HEK293 (cell line): ENCODE results near the gene KCP.

Source experiments
- CTCF ChIA-PET: fragments of 350-600 bp; formaldehyde crosslinking; extraction: SDS; loops from one replicate; lab custom pipeline; 2021; ENCODE audit warnings: antibody characterized with exemption; lab: Yijun Ruan, JAX
- POLR2A ChIA-PET: fragments of 300-600 bp; formaldehyde crosslinking; extraction: SDS; loops from one replicate; lab custom pipeline; 2020; ENCODE audit warnings: antibody characterized with exemption, inconsistent platforms; lab: Yijun Ruan, JAX
- H3K27ac ChIP-seq: fragments of 200-500 bp; sonication (Bioruptor generic); 2 replicates; pipeline ENCODE4 v1.5.1; 2014; ENCODE audit warnings: low read depth, low read length, control low read depth, inconsistent platforms; ENCODE audit errors: extremely low read depth
- H3K36me3 ChIP-seq, 2 experiments: fragments of 200-500 bp in 1 of 2; sonication (Bioruptor generic) in 1 of 2; 1 replicate in 1 of 2; 2 replicates in 1 of 2; pipeline ENCODE4 v1.5.1; 2014 to 2017; ENCODE audit warnings: inconsistent platforms in 2 of 2, low read length in 2 of 2; ENCODE audit not compliant: control insufficient read depth in 2 of 2, insufficient read depth in 1 of 2
- H3K4me1 ChIP-seq: fragments of 200-500 bp; sonication (Bioruptor generic); 2 replicates; pipeline ENCODE4 v1.5.1; 2014; ENCODE audit warnings: mild to moderate bottlenecking, low read length, inconsistent platforms; ENCODE audit not compliant: control insufficient read depth, insufficient read depth
- H3K4me3 ChIP-seq: 2 replicates; pipeline ENCODE4 v1.5.1; 2011; ENCODE audit warnings: low read depth, mild to moderate bottlenecking, control low read depth, low read length, moderate library complexity
- H3K9me3 ChIP-seq: fragments of 200-500 bp; sonication (Bioruptor generic); 2 replicates; pipeline ENCODE4 v1.5.1; 2014; ENCODE audit warnings: low read depth, low read length, inconsistent platforms; ENCODE audit not compliant: control insufficient read depth, insufficient read depth
- BCL11A ChIP-seq: fragments of 450-650 bp; formaldehyde crosslinking; IDR thresholded peaks from 2 replicates; pipeline ENCODE4 v1.5.1; 2016; ENCODE audit warnings: low read depth, missing biosample characterization, missing genetic modification characterization
- BCL11B ChIP-seq: fragments of 450-650 bp; formaldehyde crosslinking; IDR thresholded peaks from 2 replicates; pipeline ENCODE4 v1.5.1; 2016; ENCODE audit warnings: low read depth, missing biosample characterization, missing genetic modification characterization
- GLIS2 ChIP-seq: fragments of 450-650 bp; formaldehyde crosslinking; IDR thresholded peaks from 2 replicates; pipeline ENCODE4 v1.5.1; 2016; ENCODE audit warnings: missing biosample characterization, missing genetic modification characterization
- HIC1 ChIP-seq: fragments of 450-650 bp; formaldehyde crosslinking; IDR thresholded peaks from 2 replicates; pipeline ENCODE4 v1.5.1; 2016; ENCODE audit warnings: missing biosample characterization, missing genetic modification characterization
- ZBTB26 ChIP-seq: fragments of 450-650 bp; formaldehyde crosslinking; optimal IDR thresholded peaks from 2 replicates; pipeline ENCODE3; 2016; ENCODE audit warnings: missing biosample characterization, mild to moderate bottlenecking, missing genetic modification characterization
- ZBTB7A ChIP-seq: fragments of 450-650 bp; formaldehyde crosslinking; IDR thresholded peaks from 2 replicates; pipeline ENCODE4 v1.5.1; 2016; ENCODE audit warnings: low read depth, missing biosample characterization, missing genetic modification characterization
- ZNF140 ChIP-seq: fragments of 450-650 bp; formaldehyde crosslinking; IDR thresholded peaks from 2 replicates; pipeline ENCODE4 v1.5.1; 2016; ENCODE audit warnings: missing biosample characterization, missing genetic modification characterization
- ZNF174 ChIP-seq: fragments of 450-650 bp; formaldehyde crosslinking; IDR thresholded peaks from 2 replicates; pipeline ENCODE4 v1.5.0; 2017; ENCODE audit warnings: missing biosample characterization, mild to moderate bottlenecking, missing genetic modification characterization
- ZNF549 ChIP-seq: fragments of 450-650 bp; IDR thresholded peaks from 2 replicates; pipeline ENCODE4 v1.5.1; 2018; ENCODE audit warnings: missing biosample characterization, missing genetic modification characterization, mild to moderate bottlenecking, inconsistent platforms, moderate library complexity
- ZNF580 ChIP-seq: fragments of 450-650 bp; formaldehyde crosslinking; IDR thresholded peaks from 2 replicates; pipeline ENCODE4 v1.5.1; 2016; ENCODE audit warnings: missing biosample characterization, missing genetic modification characterization

Gene KCP

GRCh38 chr7:128838981-128839731 lies 71.4 kb downstream of the KCP start:
- no peak overlapping the region for H3K4me3 ChIP-seq
- H3K4me1 ChIP-seq: no peaks in the 10 kb centered on the region
- H3K36me3 ChIP-seq: peaks cover 0 to 95% of the 10 kb centered on the region in 2 experiments; a peak in 1 of 3 replicates
- no peaks in the 10 kb centered on the region for H3K9me3 ChIP-seq
- ChIA-PET POLR2A (no interaction called here), CTCF (interaction anchor here (1.0 kb wide), 1 partner anchor 82 kb away, joined by 3 read pairs; no protein-coding TSS in a partner anchor)
- 0 out of 2 replicates have a peak, but pooled peaks have one; percentile 2 for TF ChIP-seq GLIS2 (tag by site-specific recombination)
- TF ChIP-seq ZBTB26 (tag by site-specific recombination): no peak
- TF ChIP-seq HIC1 (tag by site-specific recombination): peak; percentile 49; the same call in 1 of the 2 replicates
- H3K27ac ChIP-seq: no peak overlapping the region

- no peaks in the 10 kb centered on the region for H3K9me3 ChIP-seq
- ChIA-PET CTCF (no interaction called here), POLR2A (no interaction called here)
- no peak overlapping the region for H3K27ac ChIP-seq
- H3K4me1 ChIP-seq: no peaks in the 10 kb centered on the region
- no peak overlapping the region for H3K4me3 ChIP-seq
- H3K36me3 ChIP-seq: peaks cover 0 to 86% of the 10 kb centered on the region in 2 experiments; a peak in 1 of 3 replicates
- TF ChIP-seq ZNF549 (tag by site-specific recombination): no peak
- TF ChIP-seq ZNF580 (tag by site-specific recombination): no peak
- peak; percentile 90 for TF ChIP-seq BCL11B (tag by site-specific recombination)
- TF ChIP-seq ZBTB7A: 0 out of 2 replicates have a peak, but pooled peaks have one; percentile 29
- TF ChIP-seq GLIS2 (tag by site-specific recombination): 0 out of 2 replicates have a peak, but pooled peaks have one; percentile 6
- TF ChIP-seq BCL11A (tag by site-specific recombination): peak; percentile 90
- TF ChIP-seq ZNF140 (tag by site-specific recombination): no peak
Measured at GRCh38 chr7:128838109-128838779, 72.3 kb downstream of the KCP start.

- Histone ChIP-seq H3K36me3 (peaks cover 0 to 79% of the 10 kb centered on the region in 2 experiments; a peak in 1 of 3 replicates), H3K9me3 (no peaks in the 10 kb centered on the region), H3K4me3 (no peak overlapping the region), H3K27ac (no peak overlapping the region)
- POLR2A ChIA-PET: no interaction called here
- CTCF ChIA-PET: no interaction called here
- no peak for TF ChIP-seq ZNF174 (tag by site-specific recombination)
- TF ChIP-seq GLIS2 (tag by site-specific recombination): peak; percentile 42; the same call in 1 of the 2 replicates
- TF ChIP-seq, all 188 proteins: peak for 1
- no peaks in the 10 kb centered on the region for H3K4me1 ChIP-seq
Measured at GRCh38 chr7:128837521-128837921, 73.0 kb downstream of the KCP start.
